ENCODE results near the gene ANKRD44. TPM values are rescaled to one million over a fixed set of nuclear protein-coding genes. Genes with fewer than 3 reads are reported as not detected.

Gene ANKRD44
- total RNA-seq, 1 experiment from 2014 or later, result 0.68 TPM

DNA sequence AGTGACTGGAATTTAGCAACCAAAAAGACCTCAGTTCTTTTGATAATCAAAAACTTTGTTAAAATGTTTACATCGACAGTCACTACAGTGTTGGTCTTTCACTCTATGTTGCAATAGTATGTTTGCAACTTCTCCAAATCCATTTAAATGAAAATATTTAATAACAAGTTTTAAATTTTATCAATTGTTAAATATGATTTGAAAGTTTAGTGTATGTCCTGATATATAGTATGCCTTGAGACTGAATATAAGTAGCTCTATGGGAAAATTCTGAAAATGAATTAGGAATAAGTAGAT lies 109.9 kb downstream of the ANKRD44 start:
- Mint-ChIP-seq H3K4me1 (0 out of 2 replicates have a peak, but pooled peaks cover 7% of the 10 kb centered on the region), H3K9me3 (peaks cover 5% of the 10 kb centered on the region), H3K27me3 (ENCODE audit: low read depth) (no peaks in the 10 kb centered on the region), H3K36me3 (no peaks in the 10 kb centered on the region), H3K27ac (no peak overlapping the region), H3K4me3 (no peak overlapping the region)
- TF ChIP-seq FOXJ3 (CRISPR knock-in tag; IDR thresholded peaks at IDR 0.05; ENCODE audit: borderline replicate concordance), result no peak
- no peak for TF ChIP-seq CBFB (CRISPR knock-in tag; IDR thresholded peaks at IDR 0.05; ENCODE audit: low read depth)
- TF ChIP-seq, protein P1, sequence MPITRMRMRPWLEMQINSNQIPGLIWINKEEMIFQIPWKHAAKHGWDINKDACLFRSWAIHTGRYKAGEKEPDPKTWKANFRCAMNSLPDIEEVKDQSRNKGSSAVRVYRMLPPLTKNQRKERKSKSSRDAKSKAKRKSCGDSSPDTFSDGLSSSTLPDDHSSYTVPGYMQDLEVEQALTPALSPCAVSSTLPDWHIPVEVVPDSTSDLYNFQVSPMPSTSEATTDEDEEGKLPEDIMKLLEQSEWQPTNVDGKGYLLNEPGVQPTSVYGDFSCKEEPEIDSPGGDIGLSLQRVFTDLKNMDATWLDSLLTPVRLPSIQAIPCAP (CRISPR knock-in tag; IDR thresholded peaks at IDR 0.05), result no peak
- no peak for TF ChIP-seq FOXK1 (CRISPR knock-in tag; IDR thresholded peaks at IDR 0.05)
- TF ChIP-seq NR2C2 (CRISPR knock-in tag; IDR thresholded peaks at IDR 0.05), result no peak
- TF ChIP-seq MAX (CRISPR knock-in tag; IDR thresholded peaks at IDR 0.05), result no peak
- no peak for TF ChIP-seq GRHL2 (CRISPR knock-in tag; IDR thresholded peaks at IDR 0.05; ENCODE audit: insufficient replicate concordance, severe bottlenecking)
- TF ChIP-seq ZNF512 (CRISPR knock-in tag; IDR thresholded peaks at IDR 0.05; ENCODE audit: borderline replicate concordance), result no peak
- no peak for TF ChIP-seq NFATC4 (CRISPR knock-in tag; IDR thresholded peaks at IDR 0.05)
- no peak for TF ChIP-seq ZSCAN18 (CRISPR knock-in tag; IDR thresholded peaks at IDR 0.05)
- TF ChIP-seq ETV6 (CRISPR knock-in tag; IDR thresholded peaks at IDR 0.05), result no peak
- TF ChIP-seq ZNF396 (CRISPR knock-in tag; IDR thresholded peaks at IDR 0.05; ENCODE audit: borderline replicate concordance), result no peak
- ATAC-seq, result no peak
- POLR2A ChIA-PET, result no interaction called here
- CTCF ChIA-PET, result no interaction called here
- DNase-seq (ENCODE audit: low spot score), result no peak

GRCh38 chr2:197200051-197200761 lies 110.4 kb downstream of the ANKRD44 start:
- Mint-ChIP-seq H3K27ac (no peak overlapping the region), H3K4me1 (0 out of 2 replicates have a peak, but pooled peaks cover 7% of the 10 kb centered on the region), H3K27me3 (ENCODE audit: low read depth) (no peaks in the 10 kb centered on the region), H3K9me3 (peaks cover 5% of the 10 kb centered on the region), H3K36me3 (no peaks in the 10 kb centered on the region), H3K4me3 (no peak overlapping the region)
- CTCF ChIA-PET, result no interaction called here
- no peak for DNase-seq (ENCODE audit: low spot score)
- POLR2A ChIA-PET, result no interaction called here
- no peak for ATAC-seq
- TF ChIP-seq, protein P2, sequence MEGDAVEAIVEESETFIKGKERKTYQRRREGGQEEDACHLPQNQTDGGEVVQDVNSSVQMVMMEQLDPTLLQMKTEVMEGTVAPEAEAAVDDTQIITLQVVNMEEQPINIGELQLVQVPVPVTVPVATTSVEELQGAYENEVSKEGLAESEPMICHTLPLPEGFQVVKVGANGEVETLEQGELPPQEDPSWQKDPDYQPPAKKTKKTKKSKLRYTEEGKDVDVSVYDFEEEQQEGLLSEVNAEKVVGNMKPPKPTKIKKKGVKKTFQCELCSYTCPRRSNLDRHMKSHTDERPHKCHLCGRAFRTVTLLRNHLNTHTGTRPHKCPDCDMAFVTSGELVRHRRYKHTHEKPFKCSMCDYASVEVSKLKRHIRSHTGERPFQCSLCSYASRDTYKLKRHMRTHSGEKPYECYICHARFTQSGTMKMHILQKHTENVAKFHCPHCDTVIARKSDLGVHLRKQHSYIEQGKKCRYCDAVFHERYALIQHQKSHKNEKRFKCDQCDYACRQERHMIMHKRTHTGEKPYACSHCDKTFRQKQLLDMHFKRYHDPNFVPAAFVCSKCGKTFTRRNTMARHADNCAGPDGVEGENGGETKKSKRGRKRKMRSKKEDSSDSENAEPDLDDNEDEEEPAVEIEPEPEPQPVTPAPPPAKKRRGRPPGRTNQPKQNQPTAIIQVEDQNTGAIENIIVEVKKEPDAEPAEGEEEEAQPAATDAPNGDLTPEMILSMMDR (IDR thresholded peaks at IDR 0.05), result no peak
- TF ChIP-seq MAX (CRISPR knock-in tag; IDR thresholded peaks at IDR 0.05) (no peak), ZBTB21 (CRISPR knock-in tag; IDR thresholded peaks at IDR 0.05; ENCODE audit: borderline replicate concordance) (no peak), HMGA2 (CRISPR knock-in tag; IDR thresholded peaks at IDR 0.05) (no peak), ZNF425 (CRISPR knock-in tag; conservative IDR thresholded peaks at IDR 0.05) (no peak), ELF4 (CRISPR knock-in tag; IDR thresholded peaks at IDR 0.05; ENCODE audit: low read depth) (no peak), ZNF263 (CRISPR knock-in tag; IDR thresholded peaks at IDR 0.05; ENCODE audit: low read depth) (no peak), FOXK1 (CRISPR knock-in tag; IDR thresholded peaks at IDR 0.05) (no peak), ATF3 (CRISPR knock-in tag; conservative IDR thresholded peaks at IDR 0.05) (no peak)
- TF ChIP-seq, protein P3, sequence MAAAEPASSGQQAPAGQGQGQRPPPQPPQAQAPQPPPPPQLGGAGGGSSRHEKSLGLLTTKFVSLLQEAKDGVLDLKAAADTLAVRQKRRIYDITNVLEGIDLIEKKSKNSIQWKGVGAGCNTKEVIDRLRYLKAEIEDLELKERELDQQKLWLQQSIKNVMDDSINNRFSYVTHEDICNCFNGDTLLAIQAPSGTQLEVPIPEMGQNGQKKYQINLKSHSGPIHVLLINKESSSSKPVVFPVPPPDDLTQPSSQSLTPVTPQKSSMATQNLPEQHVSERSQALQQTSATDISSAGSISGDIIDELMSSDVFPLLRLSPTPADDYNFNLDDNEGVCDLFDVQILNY (CRISPR knock-in tag; IDR thresholded peaks at IDR 0.05), result no peak
- TF ChIP-seq, protein P4, sequence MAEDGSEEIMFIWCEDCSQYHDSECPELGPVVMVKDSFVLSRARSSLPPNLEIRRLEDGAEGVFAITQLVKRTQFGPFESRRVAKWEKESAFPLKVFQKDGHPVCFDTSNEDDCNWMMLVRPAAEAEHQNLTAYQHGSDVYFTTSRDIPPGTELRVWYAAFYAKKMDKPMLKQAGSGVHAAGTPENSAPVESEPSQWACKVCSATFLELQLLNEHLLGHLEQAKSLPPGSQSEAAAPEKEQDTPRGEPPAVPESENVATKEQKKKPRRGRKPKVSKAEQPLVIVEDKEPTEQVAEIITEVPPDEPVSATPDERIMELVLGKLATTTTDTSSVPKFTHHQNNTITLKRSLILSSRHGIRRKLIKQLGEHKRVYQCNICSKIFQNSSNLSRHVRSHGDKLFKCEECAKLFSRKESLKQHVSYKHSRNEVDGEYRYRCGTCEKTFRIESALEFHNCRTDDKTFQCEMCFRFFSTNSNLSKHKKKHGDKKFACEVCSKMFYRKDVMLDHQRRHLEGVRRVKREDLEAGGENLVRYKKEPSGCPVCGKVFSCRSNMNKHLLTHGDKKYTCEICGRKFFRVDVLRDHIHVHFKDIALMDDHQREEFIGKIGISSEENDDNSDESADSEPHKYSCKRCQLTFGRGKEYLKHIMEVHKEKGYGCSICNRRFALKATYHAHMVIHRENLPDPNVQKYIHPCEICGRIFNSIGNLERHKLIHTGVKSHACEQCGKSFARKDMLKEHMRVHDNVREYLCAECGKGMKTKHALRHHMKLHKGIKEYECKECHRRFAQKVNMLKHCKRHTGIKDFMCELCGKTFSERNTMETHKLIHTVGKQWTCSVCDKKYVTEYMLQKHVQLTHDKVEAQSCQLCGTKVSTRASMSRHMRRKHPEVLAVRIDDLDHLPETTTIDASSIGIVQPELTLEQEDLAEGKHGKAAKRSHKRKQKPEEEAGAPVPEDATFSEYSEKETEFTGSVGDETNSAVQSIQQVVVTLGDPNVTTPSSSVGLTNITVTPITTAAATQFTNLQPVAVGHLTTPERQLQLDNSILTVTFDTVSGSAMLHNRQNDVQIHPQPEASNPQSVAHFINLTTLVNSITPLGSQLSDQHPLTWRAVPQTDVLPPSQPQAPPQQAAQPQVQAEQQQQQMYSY (CRISPR knock-in tag; IDR thresholded peaks at IDR 0.05), result no peak
